ENCODE data around the gene GRIK4. TPM values are rescaled to one million over a fixed set of nuclear protein-coding genes. Genes with fewer than 3 reads are reported as not detected.

GRIK4 gene
- total and polyA plus RNA-seq, 4 donors = 0.41 to 4.9 (median 1.7) TPM

- WGBS, 2 donors = 29 to 30% methylated on average over 10 of the region's 10 CpGs
These were observed 203.7 kb downstream of the GRIK4 start for GRCh38 chr11:120715239-120715638.

DNA sequence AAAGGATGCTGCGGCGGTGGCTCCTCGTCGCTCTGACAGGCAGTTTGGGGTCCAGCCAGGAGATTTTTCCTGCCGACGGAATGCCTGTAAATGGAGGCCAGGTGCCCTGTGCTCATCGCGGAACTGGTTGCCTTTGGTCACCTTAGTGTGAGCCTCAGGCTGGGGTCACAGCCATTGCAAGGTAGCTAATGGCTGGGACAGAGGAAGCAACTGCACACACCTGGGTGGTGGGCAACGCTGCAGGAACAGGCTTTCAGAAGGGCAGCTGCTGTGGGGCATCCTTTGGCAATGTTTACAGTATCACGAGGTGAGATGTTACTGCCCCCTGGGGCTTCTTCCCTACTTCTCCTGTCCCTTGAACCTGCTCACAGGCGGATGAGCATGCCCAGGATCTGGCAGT, 205.5 kb downstream of the GRIK4 start:
- WGBS, 2 donors = 87 to 89% methylated on average over 11 of the region's 11 CpGs

More at GRCh38 chr11:120715239-120715638, 203.7 kb downstream of the GRIK4 start:
- peak overlapping the region in 1 of 2 donors; percentile 15 for H3K9ac ChIP-seq (ENCODE audit: insufficient read depth in 1 of 2, low read length in 2 of 2)
- no peaks in the 10 kb centered on the region for H3K9me3 ChIP-seq (ENCODE audit: control insufficient read depth in 4 of 4, insufficient read depth in 3 of 4, low read length in 3 of 4)
- TF ChIP-seq, protein P1, sequence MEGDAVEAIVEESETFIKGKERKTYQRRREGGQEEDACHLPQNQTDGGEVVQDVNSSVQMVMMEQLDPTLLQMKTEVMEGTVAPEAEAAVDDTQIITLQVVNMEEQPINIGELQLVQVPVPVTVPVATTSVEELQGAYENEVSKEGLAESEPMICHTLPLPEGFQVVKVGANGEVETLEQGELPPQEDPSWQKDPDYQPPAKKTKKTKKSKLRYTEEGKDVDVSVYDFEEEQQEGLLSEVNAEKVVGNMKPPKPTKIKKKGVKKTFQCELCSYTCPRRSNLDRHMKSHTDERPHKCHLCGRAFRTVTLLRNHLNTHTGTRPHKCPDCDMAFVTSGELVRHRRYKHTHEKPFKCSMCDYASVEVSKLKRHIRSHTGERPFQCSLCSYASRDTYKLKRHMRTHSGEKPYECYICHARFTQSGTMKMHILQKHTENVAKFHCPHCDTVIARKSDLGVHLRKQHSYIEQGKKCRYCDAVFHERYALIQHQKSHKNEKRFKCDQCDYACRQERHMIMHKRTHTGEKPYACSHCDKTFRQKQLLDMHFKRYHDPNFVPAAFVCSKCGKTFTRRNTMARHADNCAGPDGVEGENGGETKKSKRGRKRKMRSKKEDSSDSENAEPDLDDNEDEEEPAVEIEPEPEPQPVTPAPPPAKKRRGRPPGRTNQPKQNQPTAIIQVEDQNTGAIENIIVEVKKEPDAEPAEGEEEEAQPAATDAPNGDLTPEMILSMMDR (IDR thresholded peaks at IDR 0.05; ENCODE audit: control extremely low read depth, extremely low read depth) = no peak
- H3K36me3 ChIP-seq (ENCODE audit: control insufficient read depth in 4 of 4, insufficient read depth in 4 of 4, low read length in 4 of 4) = no peaks in the 10 kb centered on the region
- no peak overlapping the region for H3K4me3 ChIP-seq
- ATAC-seq (ENCODE audit: insufficient read depth, low FRiP score) (no peak), DNase-seq (peak in 2 of 3 donors; percentile 48 to 50)
- H3K27me3 ChIP-seq (ENCODE audit: control insufficient read depth in 3 of 3, insufficient read depth in 3 of 3, low read length in 2 of 3) = no peaks in the 10 kb centered on the region
- H3K27ac ChIP-seq (ENCODE audit: low read depth in 1 of 2, low read length in 1 of 2) = no peak overlapping the region
- peaks cover 0 to 21% (median 8%) of the 10 kb centered on the region in 5 donors for H3K4me1 ChIP-seq (ENCODE audit: control insufficient read depth in 5 of 5, insufficient read depth in 5 of 5, low read length in 5 of 5)

DNA sequence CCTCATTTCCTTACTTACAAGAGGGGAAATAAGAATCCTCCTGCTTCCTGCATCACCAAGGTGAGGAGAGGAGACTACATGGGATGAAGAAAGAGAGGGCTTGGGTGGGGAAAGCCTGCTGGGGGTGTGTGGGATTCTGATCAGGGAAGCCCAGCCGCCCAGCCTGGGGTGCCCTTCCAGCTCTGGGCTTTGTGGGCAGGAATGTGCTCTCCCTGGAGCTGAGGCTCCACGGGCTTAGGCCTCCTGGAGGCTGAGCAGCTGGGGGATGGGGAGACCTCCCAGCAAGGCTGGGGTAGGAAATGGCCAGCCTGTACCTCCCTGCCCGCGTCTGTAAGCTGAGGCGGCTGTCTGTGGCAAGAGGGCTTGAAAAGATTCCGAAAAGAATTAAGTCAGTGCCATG, 206.1 kb downstream of the GRIK4 start:
- H3K9ac ChIP-seq (ENCODE audit: insufficient read depth in 1 of 2, low read length in 2 of 2) = no peak overlapping the region
- no peak for DNase-seq
- TF ChIP-seq, protein P1 (IDR thresholded peaks at IDR 0.05; ENCODE audit: control extremely low read depth, extremely low read depth) = no peak

More for the DNA sequence above, 205.5 kb downstream of the GRIK4 start:
- no peaks in the 10 kb centered on the region for H3K36me3 ChIP-seq (ENCODE audit: control insufficient read depth in 4 of 4, insufficient read depth in 4 of 4, low read length in 4 of 4)
- no peak for ATAC-seq (ENCODE audit: insufficient read depth, low FRiP score)
- no peak overlapping the region for H3K27ac ChIP-seq (ENCODE audit: low read depth in 1 of 2, low read length in 1 of 2)
- no peaks in the 10 kb centered on the region for H3K9me3 ChIP-seq (ENCODE audit: control insufficient read depth in 4 of 4, insufficient read depth in 3 of 4, low read length in 3 of 4)
- DNase-seq = no peak
- no peaks in the 10 kb centered on the region for H3K27me3 ChIP-seq (ENCODE audit: control insufficient read depth in 3 of 3, insufficient read depth in 3 of 3, low read length in 2 of 3)
- no peak overlapping the region for H3K4me3 ChIP-seq
- H3K4me1 ChIP-seq (ENCODE audit: control insufficient read depth in 5 of 5, insufficient read depth in 5 of 5, low read length in 5 of 5) = peaks cover 0 to 10% (median 4%) of the 10 kb centered on the region in 5 donors
- TF ChIP-seq, protein P1 (IDR thresholded peaks at IDR 0.05; ENCODE audit: control extremely low read depth, extremely low read depth) = no peak
- H3K9ac ChIP-seq (ENCODE audit: insufficient read depth in 1 of 2, low read length in 2 of 2) = no peak overlapping the region

DNA sequence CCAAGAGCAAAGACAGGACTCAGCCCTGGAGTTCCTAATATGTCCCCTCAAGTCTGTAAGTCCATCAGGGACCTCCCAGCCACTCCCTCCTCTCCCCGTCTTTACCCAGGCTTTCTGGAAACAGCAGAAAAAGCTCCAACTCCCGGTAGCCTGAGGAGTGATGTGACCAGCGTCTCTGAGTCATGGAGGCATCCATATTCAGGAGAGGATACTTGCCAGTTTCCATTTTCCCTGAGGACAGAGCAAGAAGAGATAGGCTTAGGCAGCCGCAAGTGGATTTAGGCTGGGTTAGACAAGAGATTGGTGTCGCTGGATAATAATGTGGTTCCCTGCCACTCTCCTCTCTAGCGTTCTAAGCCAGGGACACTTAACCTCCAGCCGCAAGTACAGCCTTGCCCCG, 206.6 kb downstream of the GRIK4 start:
- H3K4me3 ChIP-seq = no peak overlapping the region
- 80 to 94% methylated on average over 8 of the region's 8 CpGs for WGBS, 2 donors
- H3K4me1 ChIP-seq (ENCODE audit: control insufficient read depth in 5 of 5, insufficient read depth in 5 of 5, low read length in 5 of 5) = peaks cover 0 to 5% (median 0%) of the 10 kb centered on the region in 5 donors
- ATAC-seq (ENCODE audit: insufficient read depth, low FRiP score) = no peak
- no peaks in the 10 kb centered on the region for H3K36me3 ChIP-seq (ENCODE audit: control insufficient read depth in 4 of 4, insufficient read depth in 4 of 4, low read length in 4 of 4)
- no peak overlapping the region for H3K9ac ChIP-seq (ENCODE audit: insufficient read depth in 1 of 2, low read length in 2 of 2)
- H3K27ac ChIP-seq (ENCODE audit: low read depth in 1 of 2, low read length in 1 of 2) = no peak overlapping the region
- no peaks in the 10 kb centered on the region for H3K27me3 ChIP-seq (ENCODE audit: control insufficient read depth in 3 of 3, insufficient read depth in 3 of 3, low read length in 2 of 3)
- DNase-seq = no peak
- TF ChIP-seq, protein P1 (IDR thresholded peaks at IDR 0.05; ENCODE audit: control extremely low read depth, extremely low read depth) = no peak
- no peaks in the 10 kb centered on the region for H3K9me3 ChIP-seq (ENCODE audit: control insufficient read depth in 4 of 4, insufficient read depth in 3 of 4, low read length in 3 of 4)

More for the DNA sequence above, 206.1 kb downstream of the GRIK4 start:
- Histone ChIP-seq H3K27me3 (ENCODE audit: control insufficient read depth in 3 of 3, insufficient read depth in 3 of 3, low read length in 2 of 3) (no peaks in the 10 kb centered on the region), H3K4me1 (ENCODE audit: control insufficient read depth in 5 of 5, insufficient read depth in 5 of 5, low read length in 5 of 5) (peaks cover 0 to 10% (median 4%) of the 10 kb centered on the region in 5 donors), H3K9me3 (ENCODE audit: control insufficient read depth in 4 of 4, insufficient read depth in 3 of 4, low read length in 3 of 4) (no peaks in the 10 kb centered on the region), H3K27ac (ENCODE audit: low read depth in 1 of 2, low read length in 1 of 2) (no peak overlapping the region), H3K36me3 (ENCODE audit: control insufficient read depth in 4 of 4, insufficient read depth in 4 of 4, low read length in 4 of 4) (no peaks in the 10 kb centered on the region), H3K4me3 (no peak overlapping the region)
- WGBS, 2 donors = 79 to 80% methylated on average over 5 to 6 of the region's 6 CpGs
- no peak for ATAC-seq (ENCODE audit: insufficient read depth, low FRiP score)

Data from lung (tissue), 12 donors.